ENCODE data around the gene TPH2.
A peak's percentile ranks its signal among the peaks of the same experiment; 100 is the strongest.

The TPH2 gene
- 0 to 0.08 (median 0) reads per million in 4 donors for total RNA-seq

DNA sequence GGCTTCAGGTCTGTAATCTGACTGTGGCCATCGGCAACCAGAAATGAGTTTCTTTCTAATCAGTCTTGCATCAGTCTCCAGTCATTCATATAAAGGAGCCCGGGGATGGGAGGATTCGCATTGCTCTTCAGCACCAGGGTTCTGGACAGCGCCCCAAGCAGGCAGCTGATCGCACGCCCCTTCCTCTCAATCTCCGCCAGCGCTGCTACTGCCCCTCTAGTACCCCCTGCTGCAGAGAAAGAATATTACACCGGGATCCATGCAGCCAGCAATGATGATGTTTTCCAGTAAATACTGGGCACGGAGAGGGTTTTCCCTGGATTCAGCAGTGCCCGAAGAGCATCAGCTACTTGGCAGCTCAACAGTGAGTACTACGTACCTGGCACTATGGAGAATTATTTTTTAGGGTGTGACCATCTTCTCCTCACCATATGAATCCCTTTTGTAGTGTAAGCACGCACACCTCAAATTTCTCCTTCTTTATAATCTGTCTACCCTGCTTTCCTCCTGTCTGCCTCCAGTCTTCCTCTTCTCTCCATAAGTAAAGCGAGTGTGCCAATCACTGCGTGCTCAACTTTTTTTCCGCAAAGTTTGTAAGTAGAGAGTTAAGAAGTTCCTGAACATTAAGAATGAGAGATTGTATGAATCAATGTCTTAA lies at the start of gene TPH2:
TSS of gene TPH2 (plus strand) at position 118 of the 658 bp plus-strand sequence. CDS start at position 260, 142 bp downstream.
- DNase-seq: peak in 4 of 5 donors; percentile 4 to 56 (median 17)

DNA sequence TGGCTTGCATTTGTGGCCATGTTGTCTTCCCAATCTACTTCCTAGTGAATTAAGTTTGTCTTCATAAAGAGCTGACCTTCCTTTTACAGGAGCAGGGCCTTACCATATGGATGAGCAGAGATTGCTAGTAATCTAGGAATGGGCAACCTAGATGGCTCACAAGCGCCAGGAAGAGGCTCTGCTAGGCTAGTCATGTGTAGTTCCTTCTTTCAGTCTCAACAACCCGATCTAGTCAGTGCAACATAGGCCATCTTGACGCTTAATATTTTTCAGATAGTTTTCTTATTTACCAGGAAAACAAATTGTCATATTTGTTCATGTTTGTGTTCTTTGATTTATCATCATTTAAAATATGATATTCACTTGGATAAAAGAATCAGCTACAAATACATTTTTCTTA lies 48.2 kb upstream of the TPH2 start:
- DNase-seq: no peak

DNA sequence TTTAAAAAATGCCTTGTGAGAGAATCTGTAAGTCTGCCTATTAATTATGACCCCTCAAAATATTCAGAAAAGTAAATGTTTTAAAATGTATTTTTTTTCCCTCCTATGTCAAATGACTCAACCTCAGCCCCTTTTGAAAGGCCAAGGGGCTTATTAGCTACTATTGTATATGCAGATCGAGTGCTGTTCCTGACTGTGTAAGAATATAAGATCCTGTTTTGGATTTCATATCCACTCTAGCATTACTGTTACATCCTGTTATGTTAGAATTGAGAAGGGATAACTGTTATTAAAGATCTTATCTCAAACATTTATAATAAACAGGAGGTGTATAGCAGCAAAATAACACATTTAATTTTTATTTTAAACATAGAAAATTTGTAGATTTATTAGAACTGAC lies 46.6 kb upstream of the TPH2 start:
- DNase-seq: no peak

DNA sequence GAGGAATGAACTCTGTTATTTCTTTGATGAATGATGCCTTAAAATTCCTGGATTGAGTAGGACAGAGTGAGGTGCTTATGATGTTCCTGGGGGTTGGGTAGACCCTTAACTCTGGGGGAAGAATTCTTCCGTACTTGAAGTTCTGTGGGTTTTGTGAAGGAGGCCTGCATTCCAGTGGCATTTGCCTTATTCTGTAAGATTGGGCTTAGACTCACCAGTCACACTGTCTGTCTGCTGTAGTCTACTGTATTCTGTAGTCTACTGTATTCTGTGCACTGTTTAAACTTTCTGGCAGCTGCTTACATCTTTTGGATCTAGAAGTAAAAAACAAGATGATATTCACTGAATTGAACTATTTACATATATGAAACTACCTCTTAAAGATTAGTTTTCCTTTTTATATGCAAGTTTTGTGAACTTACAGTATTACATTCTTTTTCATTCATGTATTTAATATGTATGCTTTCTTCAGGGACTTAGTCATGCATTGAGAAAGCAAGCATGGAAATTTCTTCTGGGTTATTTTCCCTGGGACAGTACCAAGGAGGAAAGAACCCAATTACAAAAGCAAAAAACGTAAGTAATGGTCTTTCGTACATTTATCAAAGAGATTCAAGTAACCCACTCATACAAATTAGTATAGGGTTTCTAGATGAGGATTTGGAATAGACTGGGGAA lies 42.3 kb upstream of the TPH2 start:
- DNase-seq: no peak

DNA sequence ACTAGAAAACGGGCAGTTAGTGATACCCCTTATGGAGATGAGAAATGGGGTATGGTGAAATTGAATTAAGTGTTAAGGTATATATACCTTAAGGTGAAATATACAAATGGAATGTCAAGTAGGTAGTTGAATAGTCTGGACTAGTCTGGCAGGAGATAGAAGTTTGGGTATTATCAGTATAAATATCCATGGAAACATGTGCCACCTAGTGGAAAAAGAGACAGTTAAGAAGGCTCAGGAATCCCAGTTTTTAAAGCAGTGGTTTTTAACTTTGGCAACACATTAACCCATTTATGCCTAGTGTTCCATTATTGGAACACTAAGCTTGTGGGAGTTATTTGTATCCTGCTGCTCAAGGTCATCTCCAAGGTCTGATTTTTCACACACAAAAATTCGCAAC lies 38.6 kb upstream of the TPH2 start:
- no peak for DNase-seq

DNA sequence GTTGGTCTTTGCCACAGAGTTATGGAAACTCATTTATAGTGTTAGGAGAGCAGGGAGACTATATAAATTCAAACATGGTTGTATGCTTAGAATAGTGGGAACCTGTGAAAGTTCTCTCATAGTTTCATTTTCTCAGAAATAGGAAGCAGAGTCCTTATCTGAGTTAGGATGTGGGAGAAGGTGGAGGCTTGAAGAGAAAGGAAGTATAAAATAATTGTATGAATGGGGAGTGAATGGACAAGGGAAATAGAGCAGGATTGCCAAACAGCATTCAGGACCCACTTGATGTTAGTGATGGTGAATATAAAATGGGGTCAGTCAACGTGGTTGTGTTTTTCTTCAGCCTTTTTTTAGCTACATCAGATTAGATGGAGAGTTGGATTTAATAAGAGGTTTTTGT lies 34.0 kb upstream of the TPH2 start:
- DNase-seq: no peak

DNA sequence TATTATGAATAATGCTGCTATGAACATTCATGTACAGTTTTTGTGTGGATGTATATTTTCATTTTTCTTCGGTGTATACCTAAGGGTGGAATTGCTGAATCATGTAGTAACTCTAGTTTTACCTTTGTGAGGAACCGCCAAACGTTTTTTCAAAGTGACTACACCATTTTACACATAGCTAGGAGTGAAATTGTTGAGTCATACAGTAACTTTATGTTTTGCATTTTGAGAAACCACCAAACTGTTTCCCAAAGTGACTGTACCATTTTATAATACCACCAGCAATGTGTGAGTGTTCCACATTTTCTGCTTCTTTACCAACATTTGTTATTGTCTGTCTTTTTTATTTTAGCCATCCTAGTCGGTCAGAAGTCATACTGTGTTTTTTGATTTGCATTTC lies 3.1 kb upstream of the TPH2 start:
- DNase-seq: peak in 1 of 5 donors; percentile 77

DNA sequence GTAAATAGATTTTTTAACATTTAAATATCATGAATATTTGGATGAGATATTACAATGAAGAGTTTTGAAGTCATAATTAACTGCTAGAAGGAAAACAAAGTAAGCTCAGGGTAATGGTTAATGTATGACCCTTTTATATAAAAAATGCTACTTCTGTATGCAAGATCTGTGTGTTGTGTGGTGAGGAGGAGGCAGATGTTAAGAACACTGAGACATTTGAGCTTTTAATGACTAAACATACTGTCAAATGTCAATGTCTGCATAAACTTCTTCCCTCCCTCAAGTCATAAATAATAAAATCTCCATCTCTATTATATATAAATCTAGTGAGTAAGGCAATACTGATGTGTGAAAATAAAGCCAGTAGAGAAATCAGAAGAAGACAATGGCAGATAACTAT lies 1.4 kb downstream of the TPH2 start:
- DNase-seq: no peak

DNA sequence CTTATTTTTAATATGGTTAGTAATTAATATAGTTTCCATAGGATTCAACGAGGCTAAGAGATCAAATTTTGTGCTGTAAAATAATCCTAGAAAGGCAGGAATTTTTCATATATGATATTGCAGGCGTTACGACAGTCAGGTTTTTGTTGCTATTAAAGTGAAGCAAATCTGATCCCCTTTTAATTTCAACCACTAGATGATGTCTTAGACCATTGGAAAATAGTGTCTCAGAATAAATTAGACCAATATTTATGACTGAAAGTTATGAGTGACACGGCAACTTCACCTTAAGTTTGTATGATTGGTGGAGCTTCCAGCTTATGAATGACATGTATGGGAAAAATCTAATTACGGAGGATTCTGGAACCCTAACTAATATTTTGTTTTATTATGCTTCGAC lies 2.5 kb downstream of the TPH2 start:
- no peak for DNase-seq

DNA sequence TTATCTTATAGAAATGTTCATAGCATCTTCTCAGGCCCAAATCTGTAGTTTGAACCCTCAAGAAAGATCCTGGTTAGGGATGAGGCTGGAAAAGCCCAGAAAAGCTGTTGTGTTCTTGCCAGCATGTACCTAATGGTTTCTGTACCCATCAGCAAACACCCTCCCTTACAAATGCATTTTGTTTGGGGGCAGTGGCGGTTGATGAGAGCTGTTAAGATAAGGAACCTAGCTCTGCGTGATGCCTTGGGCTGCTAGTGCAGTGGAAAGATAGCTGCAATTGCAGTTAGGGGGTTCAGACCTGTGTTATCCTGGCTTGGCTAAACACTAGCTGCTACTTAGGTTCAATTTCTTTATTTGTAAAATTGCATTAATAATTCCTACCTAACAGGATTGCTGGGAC lies 3.6 kb downstream of the TPH2 start:
- DNase-seq: no peak

DNA sequence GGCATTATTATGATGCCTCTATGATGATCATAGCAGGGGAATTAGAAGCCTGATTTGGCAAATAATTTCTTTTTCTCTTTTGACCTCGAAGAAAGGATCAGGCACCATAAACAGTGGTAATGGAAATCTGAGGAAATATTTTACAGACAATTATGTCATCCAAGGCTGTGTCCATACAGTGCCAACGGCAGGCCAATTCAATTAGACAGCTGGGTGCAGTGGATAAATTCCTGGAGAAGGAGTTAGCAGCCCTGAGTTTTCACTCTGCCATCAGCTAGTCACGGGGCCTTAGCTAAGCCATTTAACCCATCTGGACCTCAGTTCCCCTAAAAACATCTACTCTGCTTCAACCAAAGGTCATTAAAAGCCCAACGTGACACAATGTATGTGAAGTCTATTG lies 4.1 kb downstream of the TPH2 start:
- no peak for DNase-seq

DNA sequence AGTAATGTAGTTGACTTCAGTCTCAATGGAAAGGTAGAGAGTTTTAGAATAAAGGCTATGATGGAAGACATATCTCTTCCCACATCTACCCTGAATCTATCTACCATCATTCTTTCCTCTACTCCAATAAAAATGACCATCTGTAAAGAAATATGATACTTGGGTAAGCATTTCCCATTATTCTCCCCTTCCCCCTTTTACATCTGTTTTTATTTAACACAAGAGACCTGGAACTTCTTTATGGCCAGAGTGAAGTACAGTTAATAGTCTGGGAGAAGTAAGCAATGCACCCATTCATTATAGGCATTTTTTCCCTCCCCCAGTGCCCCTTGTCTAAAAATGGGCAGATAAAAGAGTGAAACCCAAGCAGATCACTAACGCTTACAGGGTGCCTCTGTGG lies 6.5 kb downstream of the TPH2 start:
- no peak for DNase-seq

DNA sequence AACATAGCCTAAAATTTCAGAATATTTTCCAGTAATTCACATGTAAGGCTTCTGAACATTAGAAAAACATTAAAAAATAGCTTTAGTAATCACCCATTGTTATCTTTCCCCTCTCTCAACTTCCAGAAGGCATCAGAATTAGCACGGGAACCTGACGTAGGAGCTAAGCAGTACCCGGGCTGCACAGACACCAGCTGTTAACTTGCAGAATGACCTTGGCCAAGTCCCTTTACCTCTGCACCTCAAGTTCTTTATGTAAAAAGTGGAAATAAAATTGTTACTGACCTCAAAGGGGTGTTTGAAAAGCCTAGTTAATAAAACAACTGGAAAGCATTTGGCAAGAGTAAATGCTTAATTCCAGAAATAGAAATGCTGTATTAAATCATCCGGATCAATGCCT lies 7.2 kb downstream of the TPH2 start:
- no peak for DNase-seq

DNA sequence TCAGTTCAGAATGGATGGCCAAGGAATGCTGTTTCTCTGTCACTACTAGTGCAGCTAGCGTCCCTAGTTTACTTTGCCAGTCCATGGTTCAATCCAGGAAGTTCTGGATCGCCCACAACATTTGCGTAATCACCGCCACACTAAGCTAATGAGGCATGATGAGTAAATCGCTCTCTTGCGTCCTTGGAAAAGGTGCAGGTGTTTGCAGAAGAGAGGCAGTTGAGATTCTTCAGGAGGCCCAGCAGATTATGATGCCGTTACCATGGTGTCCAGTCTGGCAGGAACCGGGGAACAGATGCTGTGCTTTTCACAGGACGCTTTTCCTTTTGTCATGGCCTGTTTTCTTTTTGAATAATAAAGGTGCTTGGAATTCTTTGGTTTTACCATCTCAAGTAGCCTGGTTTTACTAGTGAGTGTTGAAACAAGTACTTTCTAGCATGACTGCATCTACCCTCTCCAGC lies 9.0 kb downstream of the TPH2 start:
- no peak for DNase-seq

DNA sequence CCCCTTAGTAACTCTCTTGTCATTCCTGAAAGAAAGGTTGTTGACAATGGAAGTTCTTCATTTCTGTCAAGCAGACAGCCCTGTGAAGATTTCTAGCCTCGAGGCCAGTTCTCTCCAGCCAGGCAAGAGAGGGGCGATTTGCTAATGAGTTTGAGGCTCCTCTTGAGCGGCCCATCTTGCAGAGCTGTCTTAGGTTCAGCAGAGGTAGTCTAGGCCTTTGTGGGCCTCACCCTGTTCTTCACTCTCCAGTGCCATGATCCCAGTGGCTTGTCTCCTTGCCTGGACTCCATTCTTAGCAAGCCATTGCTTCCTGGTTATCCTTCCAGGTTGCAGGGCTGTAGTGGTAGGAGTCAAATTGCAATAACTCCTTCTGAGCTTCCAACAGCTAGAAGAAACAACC lies 9.7 kb downstream of the TPH2 start:
- no peak for DNase-seq

DNA sequence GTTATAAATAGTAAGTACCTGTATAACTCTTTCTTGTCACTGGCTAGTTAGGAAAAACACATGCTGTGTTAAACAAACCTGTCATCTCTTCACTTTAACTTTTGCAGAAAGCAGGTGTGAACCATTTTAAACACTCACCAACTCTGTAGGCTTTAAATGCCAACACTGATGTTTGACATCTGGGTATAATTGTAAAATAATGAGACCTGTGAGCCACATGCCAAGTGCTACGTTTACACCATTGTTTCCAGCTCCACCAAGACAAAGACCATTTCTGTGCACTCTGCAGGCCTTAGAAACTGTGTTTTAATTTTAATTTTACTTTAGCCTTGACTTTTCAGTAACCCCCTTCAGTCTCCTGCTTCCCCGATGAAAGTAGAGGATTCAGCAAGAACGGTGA lies 11.0 kb downstream of the TPH2 start:
- DNase-seq: no peak

DNA sequence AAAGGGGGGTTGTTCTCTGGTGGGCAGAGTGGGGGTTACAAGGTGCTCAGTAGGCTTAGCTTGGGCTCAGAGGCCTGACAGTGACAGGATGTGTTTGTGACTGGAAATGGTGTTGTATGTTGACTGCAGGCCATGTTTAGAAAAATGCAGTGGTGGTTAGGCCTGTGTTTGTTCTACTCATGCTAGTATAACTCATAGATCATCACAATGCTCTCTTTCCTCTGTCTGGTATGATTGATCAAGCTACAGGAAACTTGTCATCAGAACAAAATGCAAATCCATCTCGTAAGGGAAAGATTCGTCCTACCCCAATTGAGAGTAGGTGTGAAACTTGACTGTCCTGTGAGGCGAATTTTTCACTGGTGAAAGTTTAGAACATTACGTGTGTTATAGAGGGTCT lies 11.8 kb downstream of the TPH2 start:
- DNase-seq: no peak

DNA sequence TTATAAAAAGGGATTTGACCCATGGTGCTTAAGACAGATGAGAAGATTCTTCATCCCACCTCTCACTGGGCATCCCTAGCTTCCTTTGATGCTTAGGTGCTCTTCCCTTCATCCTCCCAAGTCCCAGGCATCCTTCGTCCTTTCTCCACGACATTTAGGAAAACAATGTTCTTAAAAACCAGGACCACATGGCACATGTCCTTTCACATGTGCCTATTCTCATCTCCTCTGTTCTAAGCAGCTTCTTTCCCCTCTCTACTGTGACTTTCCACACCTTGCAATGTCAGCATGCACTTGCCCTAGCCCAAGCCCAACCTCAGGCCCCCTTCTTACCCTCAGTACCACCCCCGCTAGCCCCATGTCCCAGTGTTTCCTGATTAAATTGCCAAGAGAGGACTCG lies 12.2 kb downstream of the TPH2 start:
- DNase-seq: no peak

DNA sequence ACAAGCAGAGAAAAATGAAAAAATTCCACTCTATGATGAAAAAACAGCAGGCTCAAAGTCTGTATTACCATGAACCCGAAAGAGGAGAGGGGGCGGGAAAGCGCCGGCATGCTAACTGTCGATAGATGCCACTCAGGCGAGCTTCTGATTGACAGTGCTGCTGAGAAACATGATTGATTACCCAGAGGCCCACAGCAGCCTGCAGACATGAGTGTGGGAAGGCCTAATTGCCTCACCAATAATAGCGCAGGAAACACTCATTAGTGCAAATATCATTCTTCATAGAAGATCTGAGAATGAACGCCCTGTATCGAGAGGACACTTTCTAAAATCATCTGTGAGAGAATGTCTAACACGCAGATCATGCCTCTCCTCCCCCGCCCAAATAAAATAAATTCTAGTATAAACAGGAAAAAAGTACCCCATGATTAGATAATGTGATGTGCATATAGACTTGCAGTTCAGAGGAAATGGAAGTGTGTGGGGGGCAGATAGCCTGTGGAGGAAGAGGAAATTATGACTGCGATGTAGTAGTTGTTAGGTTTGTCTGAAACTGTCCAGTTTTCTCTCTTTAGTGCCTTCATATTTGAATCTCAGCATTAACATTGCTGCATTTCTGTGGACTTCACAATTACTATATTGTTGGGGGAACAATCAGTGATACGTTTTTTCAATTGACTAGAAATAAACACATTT lies 15.6 kb downstream of the TPH2 start:
- DNase-seq: no peak

DNA sequence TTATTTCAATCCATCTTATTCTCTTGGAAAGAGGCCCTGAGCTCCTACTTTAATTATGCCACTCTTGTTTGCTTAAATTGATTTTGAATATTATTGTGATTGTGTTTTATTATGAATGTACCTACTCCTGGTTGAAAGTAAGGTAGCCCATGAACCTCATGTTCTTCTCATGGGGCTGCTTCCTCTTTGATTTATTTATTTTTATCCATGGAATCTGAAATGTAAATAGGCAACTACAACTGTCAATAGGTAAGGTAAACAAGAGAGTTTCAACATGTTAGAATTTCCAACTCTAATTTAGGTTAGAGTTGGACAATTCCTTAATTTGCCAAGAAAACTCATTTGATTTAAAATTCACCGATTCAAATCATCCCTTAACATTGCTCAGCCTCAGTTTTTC lies 16.2 kb downstream of the TPH2 start:
- no peak for DNase-seq

DNA sequence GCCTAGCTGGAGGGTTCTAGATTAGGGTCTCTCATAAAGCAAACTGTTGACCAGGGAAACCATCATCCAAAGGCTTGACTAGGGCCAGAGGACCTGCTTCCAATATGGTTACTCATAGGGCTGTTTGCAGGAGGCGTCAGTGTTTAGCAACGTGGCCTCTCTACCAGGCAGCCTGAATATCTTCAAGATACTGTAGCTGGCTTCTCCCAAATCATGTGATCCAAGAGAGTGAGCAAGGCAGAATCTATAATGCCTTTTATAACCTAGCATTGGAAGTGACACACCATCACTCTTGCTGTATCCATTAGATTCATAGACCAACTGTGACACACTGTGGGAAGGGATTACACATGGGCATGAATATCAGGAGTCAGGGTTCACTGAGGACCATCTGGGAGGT lies 17.3 kb downstream of the TPH2 start:
- no peak for DNase-seq

DNA sequence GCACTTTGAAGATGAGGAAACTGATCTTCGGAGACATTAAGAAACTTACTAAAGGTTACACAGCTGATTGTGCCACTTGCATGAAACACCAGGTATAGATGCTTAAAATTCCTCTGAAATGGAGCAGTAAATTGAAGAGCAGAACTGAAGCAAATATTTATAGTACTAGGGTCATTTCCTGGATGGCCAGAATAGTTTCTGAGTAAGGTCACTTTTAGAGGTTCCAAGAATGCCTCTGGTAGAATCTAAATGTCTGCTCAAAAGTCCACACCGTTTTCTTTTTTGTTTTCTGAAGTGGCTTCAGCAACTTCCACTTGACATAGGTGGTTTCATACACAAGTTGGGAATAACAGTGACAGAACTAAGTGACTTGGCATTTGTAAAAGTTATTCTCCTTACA lies 19.4 kb downstream of the TPH2 start:
- no peak for DNase-seq

DNA sequence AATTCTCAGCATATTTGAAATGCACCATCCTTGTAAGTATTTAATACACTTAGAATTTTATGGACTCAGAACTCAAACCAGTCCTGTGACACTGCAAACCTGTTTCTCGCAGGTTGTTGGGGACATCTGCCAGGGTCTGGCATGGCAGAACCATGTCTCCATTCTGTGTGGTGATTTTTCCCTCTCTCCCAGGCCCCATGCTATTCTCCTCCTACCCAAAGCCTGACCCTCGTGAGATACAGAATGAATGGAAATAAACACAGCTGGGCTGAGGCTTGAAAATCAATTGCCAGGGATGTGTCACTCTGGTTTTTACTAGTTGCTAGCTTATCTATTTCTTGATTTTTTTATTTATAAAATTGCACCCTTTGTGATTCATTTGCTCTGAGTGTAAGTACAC lies 19.8 kb downstream of the TPH2 start:
- DNase-seq: no peak

DNA sequence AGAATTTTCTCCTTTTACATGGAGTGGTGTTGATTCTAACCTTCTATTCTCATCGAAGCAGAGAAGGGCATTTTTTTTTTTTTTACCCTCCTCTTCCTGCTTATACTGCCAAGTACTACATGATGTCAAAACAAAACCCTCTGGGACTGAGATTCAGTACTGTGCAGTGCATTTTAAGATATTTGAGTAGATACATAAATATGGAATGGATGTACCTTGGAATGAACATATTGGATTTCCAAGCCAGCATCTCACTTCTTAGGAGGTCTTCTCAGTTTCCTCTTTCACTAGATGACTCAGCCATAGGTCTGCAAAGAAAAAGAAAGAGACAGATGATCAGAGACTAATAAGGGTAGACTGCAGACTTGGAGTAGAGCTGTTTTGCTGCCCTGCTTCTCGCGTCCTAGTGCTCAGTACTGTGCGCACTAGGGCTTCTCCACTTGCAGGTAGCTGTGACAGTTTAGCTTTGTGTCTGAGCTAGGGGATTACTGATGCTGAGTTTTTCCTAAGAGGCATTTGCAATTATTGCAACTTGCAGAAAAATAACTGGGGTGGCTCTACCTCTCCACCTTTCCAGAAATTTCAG lies 20.4 kb downstream of the TPH2 start:
- no peak for DNase-seq
